UCSD-AML1 (cell line): ENCODE results near the gene PRICKLE1.

Experiments used
- DNase-seq: peaks from one replicate; lab custom pipeline; 2025; ENCODE audit not compliant: unreplicated experiment; lab: John Stamatoyannopoulos, UW

The PRICKLE1 gene

GRCh38 chr12:42588524-42589464, 752 bp downstream of the PRICKLE1 start:
- DNase-seq = no peak

GRCh38 chr12:42587601-42588523, 1.7 kb downstream of the PRICKLE1 start:
- DNase-seq = no peak

- DNase-seq = no peak
These were observed 3.3 kb downstream of the PRICKLE1 start for GRCh38 chr12:42586268-42586667.

DNA sequence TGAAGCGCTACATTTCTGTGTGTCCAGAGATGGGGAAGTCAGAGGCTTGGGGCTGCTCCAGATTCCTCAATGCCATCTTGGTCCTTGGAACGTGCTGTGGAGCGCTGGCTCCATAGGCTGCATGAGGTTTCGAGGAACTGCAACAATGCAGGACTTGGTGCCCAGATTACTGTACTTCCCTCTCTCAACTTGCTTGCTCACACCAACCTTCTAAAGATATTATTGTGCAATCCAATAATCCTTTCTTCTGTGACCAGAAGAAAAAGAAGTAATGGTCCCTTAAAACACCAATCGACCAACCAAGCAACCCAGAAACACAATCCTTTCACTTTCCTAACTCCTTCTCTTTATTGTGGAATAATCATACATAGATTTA, 3.7 kb downstream of the PRICKLE1 start:
- DNase-seq = no peak

GRCh38 chr12:42585154-42585840, 4.2 kb downstream of the PRICKLE1 start:
- no peak for DNase-seq

GRCh38 chr12:42584651-42585111, 4.9 kb downstream of the PRICKLE1 start:
- DNase-seq = no peak

DNA sequence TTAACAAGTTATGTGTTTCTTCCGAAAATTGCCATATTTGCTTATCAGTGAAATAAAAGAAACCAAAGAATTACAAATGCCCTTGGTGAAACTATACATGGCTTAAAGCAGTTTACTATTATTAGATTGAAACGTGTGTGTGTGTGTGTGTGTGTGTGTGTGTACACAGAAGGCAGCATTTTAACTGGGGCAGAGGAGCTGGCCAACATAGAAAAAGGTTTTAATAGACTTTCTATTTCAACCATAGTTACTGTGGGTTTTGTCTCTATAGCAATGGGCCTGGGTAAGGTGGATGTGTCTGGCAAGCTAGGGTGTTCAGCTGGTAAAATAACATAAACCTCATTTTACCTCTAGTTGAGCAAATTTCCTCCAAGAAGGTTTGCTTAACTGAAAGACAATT, 6.5 kb downstream of the PRICKLE1 start:
- no peak for DNase-seq

DNA sequence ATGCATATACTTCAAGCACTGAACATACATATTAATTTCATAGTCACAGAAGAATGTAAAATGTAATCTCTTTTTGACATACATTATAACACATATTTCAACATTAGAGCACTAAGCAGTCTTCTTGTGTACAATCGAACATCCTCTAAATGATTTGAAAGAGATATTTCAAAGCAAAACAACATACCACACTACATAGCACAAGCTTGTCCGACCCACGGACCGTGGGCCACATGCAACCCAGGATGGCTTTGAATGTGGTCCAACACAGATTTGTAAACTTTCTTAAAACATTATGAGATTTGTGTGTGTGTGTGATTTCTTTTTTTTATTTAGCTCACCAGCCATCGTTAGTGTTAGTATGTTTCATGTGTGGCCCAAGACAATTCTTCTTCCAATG, 7.0 kb downstream of the PRICKLE1 start:
- no peak for DNase-seq

- DNase-seq = no peak
These were observed 7.5 kb downstream of the PRICKLE1 start for GRCh38 chr12:42582050-42582449.

- no peak for DNase-seq
These were observed 13.2 kb downstream of the PRICKLE1 start for GRCh38 chr12:42576374-42576773.

GRCh38 chr12:42575717-42576116, 13.8 kb downstream of the PRICKLE1 start:
- no peak for DNase-seq

DNA sequence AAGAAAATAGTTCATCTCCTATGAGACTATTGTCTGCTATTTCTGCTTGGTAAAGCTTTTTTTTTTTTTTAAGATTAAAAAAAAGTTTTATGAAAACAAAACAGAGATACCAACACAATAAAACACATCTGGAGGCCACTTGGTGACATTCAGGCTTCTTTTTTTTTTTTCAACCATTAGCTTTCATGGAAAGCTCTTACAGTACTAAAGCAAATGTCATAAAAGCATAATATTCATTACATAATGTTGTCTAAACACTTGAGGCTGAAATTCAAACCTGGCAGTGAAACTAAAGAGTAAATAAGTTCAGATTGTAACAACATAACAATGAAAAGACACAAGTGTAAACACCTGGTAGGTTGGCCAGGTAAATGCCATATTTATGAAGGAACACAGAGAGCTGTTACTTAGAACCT, 14.7 kb downstream of the PRICKLE1 start:
- no peak for DNase-seq

DNA sequence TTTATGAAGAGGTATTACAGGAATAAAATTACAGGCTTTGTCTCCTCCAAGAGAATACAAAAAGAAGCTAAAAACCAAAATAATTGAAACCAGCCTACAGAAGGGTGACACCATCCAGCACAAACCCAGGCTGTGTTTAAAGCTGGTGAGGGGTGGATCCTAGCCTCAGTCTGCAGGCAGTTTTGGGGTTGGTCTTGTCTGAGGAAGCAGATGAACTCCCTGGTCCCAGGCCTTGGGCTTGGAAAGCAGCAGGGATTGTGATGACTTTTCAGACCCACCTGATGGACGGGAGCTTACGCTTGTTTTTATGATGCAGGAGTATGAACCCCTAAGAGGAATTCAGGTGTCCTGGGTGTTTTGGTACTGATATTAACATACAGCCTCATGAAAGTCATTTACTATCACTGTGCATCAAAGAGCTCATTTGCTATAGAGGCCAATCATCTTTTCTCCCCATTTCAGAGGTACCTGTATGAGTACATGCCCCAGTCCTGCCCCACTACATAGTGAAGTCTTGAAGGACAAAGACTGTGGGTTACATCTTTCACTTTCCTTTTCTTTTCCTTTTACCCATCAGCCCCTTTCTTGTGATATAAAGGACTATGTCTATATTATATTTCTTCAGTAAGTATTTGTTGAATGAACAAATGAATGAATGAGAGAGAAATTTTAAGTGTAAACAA, 18.1 kb downstream of the PRICKLE1 start:
- DNase-seq = no peak

DNA sequence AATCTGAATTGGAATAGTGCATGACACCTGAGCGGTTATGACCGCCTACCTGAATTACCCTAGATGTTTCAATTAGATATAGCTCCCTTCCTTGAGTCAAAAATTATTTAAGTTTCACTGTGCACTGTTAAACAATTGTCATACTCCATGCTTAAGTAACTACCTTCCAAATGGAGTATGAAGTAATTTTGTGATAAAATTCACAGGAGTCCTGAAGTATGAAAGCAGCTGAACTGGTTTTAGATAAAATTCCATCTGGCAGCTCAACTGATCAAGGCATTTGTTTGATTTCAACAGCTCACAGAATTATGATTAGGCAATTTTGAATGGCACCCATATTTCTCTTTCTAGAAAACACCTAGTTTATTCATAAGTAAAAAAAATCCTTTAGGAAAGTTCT, 19.5 kb downstream of the PRICKLE1 start:
- no peak for DNase-seq

DNA sequence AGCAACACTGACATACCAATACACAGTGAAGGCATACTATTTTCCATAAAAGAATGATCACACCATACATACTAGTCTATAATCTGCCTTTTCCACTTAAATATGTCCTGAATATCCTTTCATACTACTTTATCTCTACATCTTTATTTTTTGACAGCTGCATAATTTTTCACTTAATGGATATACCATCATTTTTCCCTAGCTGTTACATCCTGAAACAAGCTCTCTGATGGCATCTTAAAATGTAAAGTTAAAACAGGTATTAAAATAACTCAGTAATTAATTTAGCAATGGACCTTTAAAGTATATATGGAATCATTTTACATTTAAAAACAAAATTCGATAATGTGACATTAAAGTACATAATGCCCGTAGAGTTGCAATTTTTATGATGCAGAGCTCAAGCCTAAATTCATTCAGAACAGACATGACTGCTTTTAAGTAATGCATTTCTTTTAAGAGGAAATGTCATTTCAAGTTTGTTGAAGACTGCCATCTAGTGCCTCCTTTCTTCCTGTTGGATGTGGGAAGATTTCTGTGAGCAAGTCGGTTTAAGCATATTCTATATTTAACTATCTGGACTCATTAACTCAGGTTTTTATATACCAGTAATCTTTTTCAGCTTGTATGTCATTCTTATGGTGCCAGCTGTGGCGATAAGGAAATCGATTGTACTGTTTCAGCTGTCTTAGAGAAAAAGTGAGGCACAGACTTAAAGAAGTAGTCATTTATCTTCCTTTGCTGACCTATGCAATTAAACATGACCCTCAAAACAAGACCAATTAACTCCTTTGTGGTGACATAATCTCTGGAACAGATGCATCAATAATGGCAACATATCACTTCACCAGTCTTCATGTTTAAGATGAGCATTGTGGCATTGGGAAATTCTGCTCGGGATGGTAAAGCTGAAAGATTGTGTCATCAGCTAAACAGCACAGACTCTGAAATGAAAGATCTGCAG, 20.3 kb downstream of the PRICKLE1 start:
- DNase-seq = no peak

- DNase-seq = no peak
These were observed 23.9 kb downstream of the PRICKLE1 start for GRCh38 chr12:42565633-42566032.

GRCh38 chr12:42564996-42565395, 24.6 kb downstream of the PRICKLE1 start:
- DNase-seq = no peak

DNA sequence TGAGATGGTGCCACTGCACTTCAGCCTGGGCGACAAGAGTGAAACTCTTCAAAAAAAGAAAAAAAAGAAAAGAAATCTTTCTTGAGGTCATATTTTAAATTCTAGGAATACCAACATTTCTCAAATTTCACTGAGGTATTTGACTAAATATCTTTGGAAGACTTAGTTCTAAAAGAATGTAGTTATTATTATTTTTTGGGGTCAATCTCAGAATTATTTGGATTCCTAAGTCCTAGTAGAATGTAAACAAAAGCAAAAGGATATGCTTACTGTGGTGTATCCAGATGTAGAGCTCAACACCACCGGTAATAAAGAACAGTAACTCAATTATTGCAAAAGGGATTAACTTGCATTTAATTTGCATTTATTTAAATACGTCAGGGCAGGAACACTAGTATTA, 25.0 kb downstream of the PRICKLE1 start:
- DNase-seq = no peak

DNA sequence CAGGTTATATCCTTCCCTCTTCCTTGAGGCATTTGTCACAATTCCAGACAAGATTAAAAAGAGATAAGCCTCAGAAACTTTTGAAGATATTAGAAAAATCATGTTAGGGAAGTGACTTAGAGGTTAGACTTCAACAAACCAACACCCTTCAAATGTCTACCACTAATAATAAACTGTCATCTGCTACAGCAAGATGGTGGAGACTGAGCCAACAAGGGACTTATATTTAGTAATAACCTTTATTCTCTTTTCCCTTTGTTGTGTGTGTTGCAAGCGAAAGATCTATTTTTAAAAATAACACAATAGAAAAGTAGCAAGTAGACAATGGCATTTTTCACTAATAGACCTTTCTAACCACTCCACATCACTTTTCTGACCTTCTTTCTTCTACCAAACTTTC, 28.6 kb downstream of the PRICKLE1 start:
- no peak for DNase-seq
